ENCODE measurements around the gene PDP2. TPM values are rescaled to one million over a fixed set of nuclear protein-coding genes. Genes with fewer than 3 reads are reported as not detected.

Gene PDP2
- total RNA-seq, 6 donors from 2014 or later, result 12.3 to 24.6 (median 17.4) TPM

GRCh38 chr16:66846831-66847230, 33.5 kb upstream of the PDP2 start:
- Histone ChIP-seq H3K4me3 (no peak overlapping the region), H3K9me3 (no peaks in the 10 kb centered on the region), H3K27ac (no peak overlapping the region), H3K36me3 (no peaks in the 10 kb centered on the region), H3K4me1 (peaks cover 13 to 14% (median 14%) of the 10 kb centered on the region in 4 donors), H3K27me3 (peaks cover 0 to 18% (median 8%) of the 10 kb centered on the region in 4 donors)
- no peak for ATAC-seq (ENCODE audit: low FRiP score in 2 of 2)
- no peak for TF ChIP-seq CTCF (IDR thresholded peaks at IDR 0.05)
- no peak for TF ChIP-seq EP300 (IDR thresholded peaks at IDR 0.05)
- TF ChIP-seq POLR2AphosphoS5 (IDR thresholded peaks at IDR 0.05), result no peak
- no peak for TF ChIP-seq POLR2A (IDR thresholded peaks at IDR 0.05)
- peak in 1 of 2 donors; percentile 11 for DNase-seq
- WGBS, 2 donors, result 91% methylated on average over 6 of the region's 6 CpGs; no CpG with 5 or more reads in 1 of the 2 donors

GRCh38 chr16:66847533-66848067, 32.7 kb upstream of the PDP2 start:
- no peak for DNase-seq
- H3K9me3 ChIP-seq, result no peaks in the 10 kb centered on the region
- no peak for ATAC-seq (ENCODE audit: low FRiP score in 2 of 2)
- H3K36me3 ChIP-seq, result no peaks in the 10 kb centered on the region
- peaks cover 13 to 14% (median 14%) of the 10 kb centered on the region in 4 donors for H3K4me1 ChIP-seq
- H3K4me3 ChIP-seq, result no peak overlapping the region
- 72 to 82% methylated on average over 6 of the region's 6 CpGs for WGBS, 2 donors
- no peak overlapping the region for H3K27ac ChIP-seq
- TF ChIP-seq POLR2A (IDR thresholded peaks at IDR 0.05) (no peak), EP300 (IDR thresholded peaks at IDR 0.05) (no peak), POLR2AphosphoS5 (IDR thresholded peaks at IDR 0.05) (no peak), CTCF (IDR thresholded peaks at IDR 0.05) (no peak)
- H3K27me3 ChIP-seq, result peaks cover 0 to 18% (median 8%) of the 10 kb centered on the region in 4 donors

- WGBS, 2 donors, result 83 to 84% methylated on average over 1 to 2 of the region's 2 CpGs
Measured at GRCh38 chr16:66848172-66848571, 32.1 kb upstream of the PDP2 start.

GRCh38 chr16:66849021-66849420, 31.3 kb upstream of the PDP2 start:
- 97 to 100% methylated on average over 1 to 2 of the region's 2 CpGs for WGBS, 2 donors
- Histone ChIP-seq H3K4me1 (peaks cover 11 to 12% (median 11%) of the 10 kb centered on the region in 4 donors), H3K9me3 (no peaks in the 10 kb centered on the region), H3K36me3 (no peaks in the 10 kb centered on the region), H3K27ac (no peak overlapping the region), H3K27me3 (peaks cover 0 to 16% (median 6%) of the 10 kb centered on the region in 4 donors), H3K4me3 (no peak overlapping the region)
- TF ChIP-seq POLR2A (IDR thresholded peaks at IDR 0.05), result no peak
- no peak for TF ChIP-seq POLR2AphosphoS5 (IDR thresholded peaks at IDR 0.05)
- TF ChIP-seq EP300 (IDR thresholded peaks at IDR 0.05), result no peak
- TF ChIP-seq CTCF (IDR thresholded peaks at IDR 0.05), result no peak
- no peak for ATAC-seq (ENCODE audit: low FRiP score in 2 of 2)
- no peak for DNase-seq

More at GRCh38 chr16:66848172-66848571, 32.1 kb upstream of the PDP2 start:
- Histone ChIP-seq H3K27ac (no peak overlapping the region), H3K9me3 (no peaks in the 10 kb centered on the region), H3K36me3 (no peaks in the 10 kb centered on the region), H3K4me1 (peaks cover 13 to 14% (median 14%) of the 10 kb centered on the region in 4 donors), H3K27me3 (peaks cover 0 to 18% (median 8%) of the 10 kb centered on the region in 4 donors), H3K4me3 (no peak overlapping the region)
- no peak for DNase-seq
- TF ChIP-seq EP300 (IDR thresholded peaks at IDR 0.05) (no peak), POLR2A (IDR thresholded peaks at IDR 0.05) (no peak)
- no peak for ATAC-seq (ENCODE audit: low FRiP score in 2 of 2)

GRCh38 chr16:66849549-66849948, 30.8 kb upstream of the PDP2 start:
- WGBS, 2 donors, result 88 to 95% methylated on average over 4 of the region's 4 CpGs
- no peak for DNase-seq
- H3K27me3 ChIP-seq, result peaks cover 0 to 10% (median 4%) of the 10 kb centered on the region in 4 donors

More at GRCh38 chr16:66849549-66849948, 30.8 kb upstream of the PDP2 start:
- TF ChIP-seq EP300 (IDR thresholded peaks at IDR 0.05) (no peak), CTCF (IDR thresholded peaks at IDR 0.05) (no peak), POLR2AphosphoS5 (IDR thresholded peaks at IDR 0.05) (no peak), POLR2A (IDR thresholded peaks at IDR 0.05) (no peak)
- H3K9me3 ChIP-seq, result no peaks in the 10 kb centered on the region
- ATAC-seq (ENCODE audit: low FRiP score in 2 of 2), result no peak
- peaks cover 5 to 7% (median 6%) of the 10 kb centered on the region in 4 donors for H3K4me1 ChIP-seq
- H3K36me3 ChIP-seq, result no peaks in the 10 kb centered on the region
- H3K4me3 ChIP-seq, result no peak overlapping the region
- H3K27ac ChIP-seq, result no peak overlapping the region
